Prostate gland (tissue), 2 donors: ENCODE measurements around the gene NGEF.

ENCODE experiments used
- POLR2AphosphoS5 ChIP-seq: sonication (generic); formaldehyde crosslinking; IDR thresholded peaks from one replicate; pipeline ENCODE4 v1.6.1; 2017; ENCODE audit warnings: antibody characterized with exemption
- TF ChIP-seq, protein P1 (sequence below), 4 experiments: fragments of 200-600 bp in 2 of 4; fragments of 450-650 bp in 2 of 4; sonication (generic) in 2 of 4; IDR thresholded peaks; 1 replicate in 3 of 4; 2 replicates in 1 of 4; pipeline ENCODE4 v1.5.1; 2016 to 2019; ENCODE audit warnings: antibody characterized with exemption in 4 of 4, mild to moderate bottlenecking in 2 of 4, moderate library complexity in 2 of 4

DNA sequence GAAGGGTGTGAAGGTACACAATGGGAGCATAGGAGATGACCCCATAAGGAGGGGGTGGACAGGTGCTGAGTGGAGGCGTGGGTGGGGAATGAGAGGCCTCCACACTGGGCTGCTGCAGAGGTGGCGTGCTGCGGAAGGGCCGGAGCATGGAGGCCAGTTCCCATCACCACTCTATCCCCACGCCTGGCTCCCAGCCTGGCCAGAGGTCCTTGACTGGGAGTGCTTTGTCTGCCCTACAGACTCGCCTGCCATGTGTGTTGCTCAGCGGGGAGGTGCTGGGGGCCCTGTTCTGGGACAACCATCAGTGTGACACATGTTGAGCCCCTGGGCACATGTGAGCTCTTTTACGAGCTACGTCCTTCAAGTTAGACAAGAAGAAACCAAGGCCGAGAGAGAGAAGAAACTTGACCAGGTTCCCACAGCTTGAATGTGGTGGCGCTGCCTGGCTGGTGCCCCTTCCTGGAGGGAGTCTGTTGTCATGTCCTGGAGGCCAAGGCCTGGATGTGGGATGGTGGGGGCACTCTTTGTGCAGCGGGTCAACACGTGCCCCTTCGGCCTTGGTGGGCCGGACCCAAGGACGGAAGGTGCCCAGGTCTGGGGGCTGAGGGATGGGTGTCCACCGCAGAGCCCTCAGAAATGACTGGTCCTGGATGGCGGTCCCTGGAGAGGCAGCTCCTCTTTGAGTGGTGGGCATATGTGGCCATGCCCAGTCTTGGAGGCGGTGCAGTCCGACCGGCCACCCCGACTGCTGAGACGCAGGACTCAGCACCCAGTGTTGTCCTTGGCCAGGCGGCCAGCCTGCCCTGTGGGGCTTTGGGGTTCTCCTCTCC lies 45.9 kb upstream of the NGEF start:
- TF ChIP-seq, protein P1, sequence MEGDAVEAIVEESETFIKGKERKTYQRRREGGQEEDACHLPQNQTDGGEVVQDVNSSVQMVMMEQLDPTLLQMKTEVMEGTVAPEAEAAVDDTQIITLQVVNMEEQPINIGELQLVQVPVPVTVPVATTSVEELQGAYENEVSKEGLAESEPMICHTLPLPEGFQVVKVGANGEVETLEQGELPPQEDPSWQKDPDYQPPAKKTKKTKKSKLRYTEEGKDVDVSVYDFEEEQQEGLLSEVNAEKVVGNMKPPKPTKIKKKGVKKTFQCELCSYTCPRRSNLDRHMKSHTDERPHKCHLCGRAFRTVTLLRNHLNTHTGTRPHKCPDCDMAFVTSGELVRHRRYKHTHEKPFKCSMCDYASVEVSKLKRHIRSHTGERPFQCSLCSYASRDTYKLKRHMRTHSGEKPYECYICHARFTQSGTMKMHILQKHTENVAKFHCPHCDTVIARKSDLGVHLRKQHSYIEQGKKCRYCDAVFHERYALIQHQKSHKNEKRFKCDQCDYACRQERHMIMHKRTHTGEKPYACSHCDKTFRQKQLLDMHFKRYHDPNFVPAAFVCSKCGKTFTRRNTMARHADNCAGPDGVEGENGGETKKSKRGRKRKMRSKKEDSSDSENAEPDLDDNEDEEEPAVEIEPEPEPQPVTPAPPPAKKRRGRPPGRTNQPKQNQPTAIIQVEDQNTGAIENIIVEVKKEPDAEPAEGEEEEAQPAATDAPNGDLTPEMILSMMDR (IDR thresholded peaks at IDR 0.05): no peak
- TF ChIP-seq POLR2AphosphoS5: no peak
